Heart right ventricle (tissue), 16 donors: ENCODE data around the gene PABPN1. TPM values are rescaled to one million over a fixed set of nuclear protein-coding genes. Genes with fewer than 3 reads are reported as not detected.

Experiments used
- ATAC-seq, 8 donors: fragments of 200-7000 bp; cut with Tn5 transposase; one replicate each; pipeline ENCODE4 v1.9.1; 2020; ENCODE audit warnings: mild to moderate bottlenecking in 8 of 8, moderate library complexity in 8 of 8, moderate number of reproducible peaks in 1 of 8
- DNase-seq, 2 donors: peaks; one replicate each; pipeline ENCODE4 v3.0.0-alpha.2; 2020
- H3K27ac ChIP-seq, 10 donors: fragments of 200-600 bp; sonication (generic) in 2 of 10; one replicate each; pipeline versions ENCODE4 v1.5.0 to v1.8.0; 2020 to 2022; ENCODE audit warnings: mild to moderate bottlenecking in 3 of 10
- H3K27me3 ChIP-seq, 7 donors: fragments of 200-600 bp; one replicate each; pipeline ENCODE4 v1.8.0; 2021 to 2022; ENCODE audit warnings: mild to moderate bottlenecking in 2 of 7
- H3K36me3 ChIP-seq, 9 donors: fragments of 200-600 bp; sonication (generic) in 1 of 9; one replicate each; pipeline versions ENCODE4 v1.5.0 to v1.8.0; 2020 to 2022; ENCODE audit warnings: mild to moderate bottlenecking in 2 of 9
- H3K4me1 ChIP-seq, 9 donors: fragments of 200-600 bp; sonication (generic) in 1 of 9; one replicate each; pipeline versions ENCODE4 v1.5.0 to v1.8.0; 2020 to 2022; ENCODE audit warnings: mild to moderate bottlenecking in 4 of 9
- H3K4me3 ChIP-seq, 10 donors: fragments of 200-600 bp; sonication (generic) in 2 of 10; one replicate each; pipeline versions ENCODE4 v1.5.0 to v1.8.0; 2020 to 2022; ENCODE audit warnings: mild to moderate bottlenecking in 7 of 10, moderate library complexity in 2 of 10
- H3K9me3 ChIP-seq, 11 donors: fragments of 200-600 bp in 10 of 11; sonication (generic) in 2 of 11; one replicate each; pipeline versions ENCODE4 v1.5.0 to v1.8.0; 2013 to 2022; ENCODE audit warnings: mild to moderate bottlenecking in 2 of 11, control low read depth in 1 of 11, moderate library complexity in 1 of 11
- CTCF ChIP-seq, 9 donors: fragments of 200-600 bp; sonication (generic) in 2 of 9; IDR thresholded peaks; one replicate each; pipeline versions ENCODE4 v1.5.0 to v1.8.0; 2021 to 2022; ENCODE audit warnings: antibody characterized with exemption in 9 of 9, mild to moderate bottlenecking in 5 of 9, moderate library complexity in 1 of 9
- WGBS, 2 donors: extraction: QIAGEN DNeasy Blood & Tissue Kit; methylation state at CpG; one replicate each; pipeline ENCODE4 v1.1.7; 2013; ENCODE audit warnings: inconsistent platforms in 1 of 2; 5-methylcytosine and 5-hydroxymethylcytosine counted together
- intact Hi-C, 10 donors: fragments of 100-400 bp; cut with DNase I; formaldehyde crosslinking; loops; one replicate each; pipeline versions ENCODE4 v1.11.1 to v1.14.2; 2022
- polyA plus RNA-seq, 2 donors: library from polyadenylated mRNA; stranded (reverse); fragments of 200-250 nt; gene quantifications; one replicate each; pipeline ENCODE4 v1.2.3, GENCODE V29; 2013
- total RNA-seq, 10 donors: library from RNA; stranded (reverse); fragmentation: NEBNext Ultra II Directional in 3 of 10; extraction: Animal tissue kit (Norgen Biotek cat#: 25700) in 3 of 10; gene quantifications; one replicate each; pipeline versions ENCODE4 v1.2.1 to v1.2.4, GENCODE V29; 2021 to 2023
- donor health status: Arrhythmogenic right ventricular cardiomyopathy.
- donor health status: ischemic (EF 13 %, LVEDD 7.1; RV severe dilation, severe dysfunction).
- donor health status: healthy with polysubstance abuse.
- donor health status: DM: no; HTN: yes; CAD: no.
- donor health status: DM: no; HTN: no; CAD: no.
- donor health status: ischemic (EF 25% LVEDD 6.9; RV normal size, moderate dysfunction).
- donor health status: ischemic (EF 25% LVEDD 5.7; RV mildly dilated, moderate dysfunction).
- donor health status: healthy.
- donor health status: DM: yes; HTN: yes; CAD: no.
- donor health status: Ischemic cardiomyopathy.
- donor health status: ischemic (EF 35%, LVEDD 5.7; RV mildly dilated, moderate dysfunction).
- donor health status: nonischemic (EF 11% LVEDD 7.7; RV severe dilation, severe dysfunction).
- donor health status: DM: yes; HTN: yes; CAD: no.
- donor health status: PGD.
- donor health status: ischemic (EF 29% LVEDD 5.4; RV normal size, mild dysfunction).
- donor health status: nonischemic (EF 23%, LVEDD 6.1; RV moderate dilation, normal function).

Gene PABPN1
- total and polyA plus RNA-seq, 12 donors: 57.0 to 196 (median 68.6) TPM

- 89 to 93% methylated on average over 17 of the region's 17 CpGs for WGBS, 2 donors
- TF ChIP-seq CTCF (IDR thresholded peaks at IDR 0.05): no peak
- H3K36me3 ChIP-seq: peaks cover 0 to 42% (median 20%) of the 10 kb centered on the region in 9 donors
- H3K27ac ChIP-seq: peak overlapping the region; percentile 58 to 95 (median 88)
- intact Hi-C loops: loop anchor here in 9 of 10 donors (2.0 to 10.0 kb wide), 8 partner anchors 13 to 245 kb away; partner anchors contain the start of genes NGDN (in 6 of the 9), THTPA (in 4 of the 9), AP1G2 (in 2 of the 9) and BCL2L2 (in 2 of the 9)
- no peaks in the 10 kb centered on the region for H3K9me3 ChIP-seq
- DNase-seq: no peak
- no peaks in the 10 kb centered on the region for H3K27me3 ChIP-seq
- peak overlapping the region in 9 of 10 donors; percentile 19 to 96 (median 54) for H3K4me3 ChIP-seq
- H3K4me1 ChIP-seq: peaks cover 6 to 25% (median 21%) of the 10 kb centered on the region in 9 donors
- ATAC-seq: no peak
These were observed 1.3 kb upstream of the PABPN1 start for GRCh38 chr14:23319746-23320583.

- intact Hi-C loops: loop anchor here in 9 of 10 donors (1.0 to 10.0 kb wide), 10 partner anchors 15 to 243 kb away; partner anchors contain the start of genes NGDN (in 7 of the 9), THTPA (in 4 of the 9), AP1G2 (in 2 of the 9) and BCL2L2 (in 2 of the 9)
- H3K4me3 ChIP-seq: peak overlapping the region; percentile 80 to 96 (median 90)
- no peaks in the 10 kb centered on the region for H3K27me3 ChIP-seq
- TF ChIP-seq CTCF (IDR thresholded peaks at IDR 0.05): no peak
- DNase-seq (peak in 1 of 2 donors; percentile 44), ATAC-seq (peak in 5 of 8 donors; percentile 3 to 31 (median 4))
- 1% methylated on average over 48 to 64 of the region's 64 CpGs for WGBS, 2 donors
- H3K27ac ChIP-seq: peak overlapping the region; percentile 91 to 99 (median 96)
- peaks cover 0 to 45% (median 24%) of the 10 kb centered on the region in 9 donors for H3K36me3 ChIP-seq
- H3K4me1 ChIP-seq: peaks cover 6 to 25% (median 21%) of the 10 kb centered on the region in 9 donors
- H3K9me3 ChIP-seq: no peaks in the 10 kb centered on the region
These were observed 603 bp downstream of the PABPN1 start for GRCh38 chr14:23321572-23322547.

- DNase-seq (no peak), ATAC-seq (no peak)
- peaks cover 6 to 27% (median 21%) of the 10 kb centered on the region in 9 donors for H3K4me1 ChIP-seq
- peak overlapping the region in 8 of 10 donors; percentile 4 to 99 (median 96) for H3K27ac ChIP-seq
- WGBS, 2 donors: 47 to 48% methylated on average over 10 of the region's 10 CpGs
- H3K36me3 ChIP-seq: peaks cover 0 to 42% (median 24%) of the 10 kb centered on the region in 9 donors
- intact Hi-C loops: loop anchor here in 9 of 10 donors (5.0 to 10.0 kb wide), 5 partner anchors 142 to 242 kb away; partner anchors contain the start of genes NGDN (in 6 of the 9), THTPA (in 4 of the 9), AP1G2 (in 2 of the 9) and ZFHX2 (in 2 of the 9)
- H3K4me3 ChIP-seq: peak overlapping the region; percentile 80 to 96 (median 90)
- H3K27me3 ChIP-seq: no peaks in the 10 kb centered on the region
- TF ChIP-seq CTCF (IDR thresholded peaks at IDR 0.05): no peak
- H3K9me3 ChIP-seq: no peaks in the 10 kb centered on the region
These were observed 1.6 kb downstream of the PABPN1 start for GRCh38 chr14:23322568-23323517.
